Hindlimb muscle (tissue), 1 donor: ENCODE results near the gene PADI4. TPM values are rescaled to one million over a fixed set of nuclear protein-coding genes. Genes with fewer than 3 reads are reported as not detected.
"Not testable (repeated sequence)": the region's sequence is repeated elsewhere in the genome, so short reads cannot be mapped to it uniquely, and the experiment has no call there.

Experiments used
- DNase-seq: peaks from one replicate; pipeline ENCODE4 v3.0.0-alpha.2; 2013
- polyA plus RNA-seq: library from polyadenylated mRNA; unstranded; fragments of 120-200 nt; gene quantifications from one replicate; pipeline ENCODE4 v1.2.1, GENCODE V29; 2013; ENCODE audit not compliant: insufficient read length

The PADI4 gene
- polyA plus RNA-seq, 1 donor: 0.57 TPM

DNA sequence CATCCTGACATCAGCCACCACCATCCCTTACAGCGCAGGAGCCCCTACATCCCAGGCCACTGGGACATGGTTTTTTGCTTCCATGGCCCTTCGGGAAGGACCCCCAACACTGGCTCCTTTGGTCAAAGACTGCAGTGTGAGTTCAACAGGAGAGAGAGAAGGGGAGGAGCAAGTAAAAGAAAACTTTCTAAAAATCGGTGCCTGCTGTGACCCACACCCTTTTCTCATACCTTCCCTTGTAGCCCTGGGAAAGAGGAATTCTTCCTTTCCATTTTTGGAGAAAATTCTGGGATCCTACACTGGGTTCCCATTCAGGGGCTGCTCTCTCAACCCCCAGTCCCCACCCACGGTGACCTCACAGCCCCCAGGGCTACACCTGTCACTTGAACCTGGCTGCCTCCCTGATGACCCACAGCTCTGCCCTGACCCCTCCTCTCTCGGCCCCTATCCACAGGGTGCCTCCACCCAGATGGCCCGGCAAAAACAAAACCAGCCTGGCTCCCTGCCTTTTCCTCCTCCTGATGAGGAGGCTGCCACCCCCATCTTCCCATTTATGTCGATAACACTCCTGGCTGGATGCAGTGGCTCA lies 7.6 kb downstream of the PADI4 start:
- DNase-seq: no peak

DNA sequence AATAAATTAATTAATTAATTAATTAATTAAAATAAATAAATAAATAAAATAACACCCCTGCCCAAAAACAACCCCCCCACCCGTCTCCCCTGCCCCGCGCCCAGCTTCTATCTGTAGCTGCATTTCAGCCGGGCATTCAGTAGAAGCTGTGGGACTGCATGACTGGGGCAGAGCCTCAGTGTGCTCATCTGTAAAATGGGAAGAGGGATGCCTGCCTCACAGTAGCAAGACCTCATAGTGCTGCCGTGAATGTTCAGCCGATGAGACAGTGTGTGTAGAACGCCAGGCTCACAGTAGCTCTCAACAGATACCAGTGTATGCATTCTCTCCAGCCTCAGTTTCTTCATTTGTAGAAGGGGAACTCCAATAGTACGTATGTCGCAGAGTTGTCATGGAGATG lies 8.7 kb downstream of the PADI4 start:
- no peak for DNase-seq

DNA sequence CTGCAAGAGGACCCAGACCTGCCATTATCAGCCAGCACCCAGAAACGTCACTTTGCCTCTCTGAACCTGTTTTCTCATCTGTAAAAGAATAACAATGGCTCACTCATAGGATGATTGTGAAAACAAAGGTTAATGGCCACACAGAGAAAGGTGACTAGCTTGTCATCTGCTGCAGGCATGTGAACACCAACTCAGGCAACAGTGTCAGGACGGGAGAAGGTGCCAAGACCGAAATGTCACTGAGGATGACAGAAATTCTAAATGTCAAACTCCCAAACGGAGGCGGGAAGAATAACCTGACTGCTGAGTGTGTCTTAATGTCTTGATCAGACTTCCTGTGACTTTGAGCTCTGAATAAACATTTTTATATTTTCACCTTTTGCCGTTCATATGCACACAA lies 10.3 kb downstream of the PADI4 start:
- DNase-seq: no peak

DNA sequence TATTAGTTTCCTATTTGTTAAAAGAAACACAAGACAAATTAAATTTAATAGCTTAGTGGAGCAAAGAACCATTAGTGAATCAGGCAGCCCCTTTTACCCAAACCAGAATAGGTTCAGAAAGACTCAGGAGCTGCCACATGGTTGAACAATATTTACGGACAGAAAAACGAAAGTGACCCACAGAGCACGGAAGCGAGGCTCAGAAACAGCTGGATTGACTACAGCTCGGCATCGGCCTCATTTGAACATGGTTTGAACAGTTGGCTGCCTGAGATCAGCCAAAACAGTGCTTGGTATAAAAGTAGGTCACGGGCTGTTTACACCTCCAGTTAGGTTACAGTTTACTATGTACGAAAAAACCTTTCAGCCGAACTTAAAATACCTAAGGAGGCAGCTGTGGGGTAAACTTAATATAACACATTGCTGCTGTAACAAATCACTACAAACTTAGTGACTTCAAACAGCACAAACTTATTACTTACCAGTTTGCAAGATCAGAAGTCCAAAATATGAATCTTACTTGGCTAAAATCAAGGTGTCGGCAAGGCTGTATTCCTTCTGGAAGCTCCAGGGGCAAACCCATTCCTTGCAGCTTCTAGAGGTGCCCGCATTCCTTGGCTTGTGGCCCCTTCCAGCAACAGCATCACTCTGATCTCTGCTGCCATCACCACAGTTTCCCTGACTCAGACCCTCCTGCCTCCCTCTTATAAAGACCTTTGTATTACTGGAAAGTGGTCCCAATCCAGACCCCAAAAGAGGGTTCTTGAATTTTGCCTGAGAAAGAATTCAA lies 11.8 kb downstream of the PADI4 start:
- no peak for DNase-seq

DNA sequence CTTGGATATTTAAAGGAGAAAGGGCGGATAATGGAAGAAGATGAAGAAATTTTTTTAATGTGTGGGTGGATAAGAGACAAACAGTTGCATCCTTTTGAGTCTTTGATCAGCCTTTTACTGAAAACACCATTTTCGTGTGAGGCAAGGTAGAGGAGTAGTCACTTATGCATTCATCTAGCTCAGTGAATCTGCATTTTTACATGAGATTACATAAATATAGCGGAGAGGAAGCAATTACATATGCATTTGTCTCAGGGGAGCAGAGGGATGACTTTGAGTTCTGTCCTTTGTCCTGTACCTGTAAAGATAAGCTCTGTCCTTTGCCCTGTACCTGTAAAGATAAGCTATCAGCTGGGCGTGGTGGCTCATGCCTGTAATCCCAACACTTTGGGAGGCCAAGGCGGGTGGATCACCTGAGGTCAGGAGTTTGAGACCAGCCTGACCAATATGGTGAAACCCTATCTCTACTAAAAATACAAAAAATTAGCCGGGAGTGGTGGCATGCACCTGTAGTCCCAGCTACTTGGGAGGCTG lies 13.9 kb downstream of the PADI4 start:
- not testable (repeated sequence) for DNase-seq

DNA sequence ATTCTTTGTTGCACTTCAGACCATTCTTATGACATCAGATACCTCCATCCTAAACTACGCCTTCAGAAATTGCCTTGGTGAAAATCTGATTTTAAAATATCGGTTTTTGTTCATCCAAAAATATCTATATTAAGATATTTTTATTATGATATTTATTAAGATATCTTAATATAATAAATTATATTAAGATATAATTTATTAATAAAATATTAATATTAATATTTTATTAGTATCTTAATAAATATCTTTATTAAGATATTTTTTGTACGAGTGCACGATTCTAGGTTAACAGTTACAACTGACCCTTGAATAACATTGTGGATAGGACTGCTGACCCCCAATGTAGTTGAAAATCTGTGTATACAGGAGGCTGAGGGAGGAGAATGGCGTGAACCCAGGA lies 20.9 kb downstream of the PADI4 start:
- DNase-seq: no peak

DNA sequence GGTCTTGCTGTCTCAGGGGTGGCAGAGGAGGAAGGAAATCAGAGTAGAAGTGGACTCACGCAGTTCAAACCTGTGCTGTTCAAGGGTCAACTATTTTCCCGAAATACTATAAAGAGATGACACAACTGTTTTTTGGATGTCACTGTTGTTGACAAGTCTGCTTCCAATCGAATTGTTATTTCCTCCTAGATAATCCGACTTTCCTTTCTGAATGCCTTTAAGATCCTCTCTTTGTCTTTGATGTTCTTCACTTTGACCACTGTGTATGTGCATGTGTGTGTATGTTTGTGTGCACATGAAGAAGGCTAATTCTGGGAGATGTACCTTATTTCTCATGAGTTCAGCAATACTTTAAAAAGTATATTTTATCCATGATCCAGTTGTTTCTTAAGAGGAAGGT lies 21.6 kb downstream of the PADI4 start:
- DNase-seq: no peak

DNA sequence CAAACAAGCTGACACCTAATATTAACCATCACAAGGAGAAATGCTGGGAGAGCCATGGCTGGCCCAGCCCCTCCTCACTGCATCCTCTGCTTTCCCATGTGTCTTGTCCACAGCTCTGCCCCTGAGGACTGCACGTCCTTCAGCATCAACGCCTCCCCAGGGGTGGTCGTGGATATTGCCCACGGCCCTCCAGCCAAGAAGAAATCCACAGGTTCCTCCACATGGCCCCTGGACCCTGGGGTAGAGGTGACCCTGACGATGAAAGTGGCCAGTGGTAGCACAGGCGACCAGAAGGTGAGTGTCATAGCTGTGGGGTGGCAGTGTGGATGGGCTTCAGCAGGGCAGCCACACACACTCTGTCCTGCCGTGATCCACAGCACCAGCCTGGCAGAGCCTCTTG lies 22.9 kb downstream of the PADI4 start:
- no peak for DNase-seq

DNA sequence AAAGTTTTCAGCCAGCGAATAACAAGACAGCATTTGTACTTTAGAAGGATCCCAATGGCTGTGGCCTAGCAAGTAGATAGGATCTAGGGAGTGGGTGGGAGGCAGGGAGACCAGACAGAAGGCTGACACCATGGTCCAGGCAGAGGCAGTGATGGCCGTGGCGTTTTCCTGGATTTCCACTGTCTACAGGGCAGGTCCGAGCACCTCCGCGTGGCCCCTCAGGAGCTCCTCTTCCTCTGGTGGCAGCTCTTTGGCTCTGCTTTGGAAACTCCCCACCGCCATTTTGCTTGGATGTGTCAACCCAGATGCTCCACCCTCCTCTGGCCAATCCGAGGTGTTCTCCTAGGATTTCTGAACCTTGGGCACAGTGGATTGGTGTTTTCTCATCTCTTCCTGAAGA lies 25.1 kb downstream of the PADI4 start:
- no peak for DNase-seq

DNA sequence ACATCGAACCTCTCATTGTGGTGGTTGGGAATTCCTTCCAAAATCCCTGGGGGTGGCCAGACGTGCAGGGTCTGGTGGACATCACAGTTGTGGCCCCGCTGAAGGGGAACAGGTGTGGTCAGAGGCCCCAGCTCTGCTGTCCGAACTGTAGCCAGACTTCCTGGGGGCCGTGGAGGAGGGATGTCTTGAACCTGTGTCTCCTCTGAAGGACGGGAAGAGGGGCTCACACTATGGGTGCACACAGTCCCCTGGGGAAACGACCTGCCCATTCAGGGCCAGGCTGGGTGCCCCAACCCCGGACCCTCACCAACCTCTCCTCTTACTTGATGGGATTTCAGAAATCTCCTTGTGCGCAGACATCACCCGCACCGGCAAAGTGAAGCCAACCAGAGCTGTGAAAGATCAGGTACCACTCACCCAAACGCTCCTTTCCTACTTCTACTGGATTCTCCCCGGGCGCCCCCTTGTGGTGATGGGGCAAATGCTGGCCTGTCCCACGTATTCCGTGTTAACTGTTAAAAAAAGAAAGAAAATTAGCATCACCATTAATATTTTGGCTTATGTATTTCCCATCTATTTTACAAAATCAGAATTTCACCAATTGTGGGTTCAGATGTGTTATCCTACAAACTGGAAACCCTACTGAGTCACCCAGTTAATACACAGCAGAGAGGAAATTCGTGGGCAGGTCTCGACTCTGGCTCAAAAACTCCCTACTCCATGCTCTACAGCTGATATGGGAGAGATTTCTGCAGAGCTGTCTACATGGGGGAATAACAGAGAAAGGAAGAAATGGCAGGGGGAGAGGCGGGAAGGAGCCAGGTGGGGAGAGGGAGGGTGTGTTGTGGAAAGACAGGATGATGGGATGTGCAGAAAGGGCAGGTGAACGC lies 28.1 kb downstream of the PADI4 start:
- DNase-seq: peak; percentile 9

DNA sequence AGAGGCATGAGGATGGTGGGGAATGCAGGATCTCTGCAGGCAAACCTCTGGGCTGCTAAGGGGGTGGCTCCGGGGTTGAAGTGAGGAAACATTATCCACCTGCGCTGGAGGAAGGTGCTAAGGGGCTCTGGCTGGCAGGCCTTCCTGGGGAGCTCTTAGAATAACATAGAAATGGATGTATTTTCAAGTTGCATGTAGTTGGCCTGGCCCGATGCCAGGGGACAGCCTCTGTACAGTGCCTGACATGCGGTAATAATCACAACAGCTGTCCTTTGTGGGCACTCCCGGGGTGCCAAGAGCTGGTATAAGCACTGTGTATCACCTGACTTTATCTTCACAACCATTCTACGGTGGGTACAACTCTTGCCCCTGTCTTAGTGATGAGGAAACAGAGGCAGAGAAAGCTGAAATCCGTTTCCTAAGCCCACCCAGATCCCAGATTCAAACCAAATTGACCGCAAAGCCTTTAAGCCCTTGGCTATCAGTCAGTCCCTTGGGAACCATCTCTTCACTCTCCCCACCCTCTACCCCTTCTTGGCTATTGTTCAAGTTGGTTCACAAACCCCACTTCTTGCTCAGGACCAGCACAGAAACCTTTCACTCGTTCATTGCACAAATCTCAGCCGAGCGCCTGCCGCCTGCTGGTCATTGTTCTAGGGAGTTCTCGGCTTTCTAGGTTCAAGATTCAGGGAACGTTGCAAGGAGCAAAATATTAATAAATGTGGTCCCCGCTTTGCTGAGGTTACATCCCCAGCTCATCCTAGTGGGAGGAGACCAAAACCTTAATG lies 30.9 kb downstream of the PADI4 start:
- no peak for DNase-seq

DNA sequence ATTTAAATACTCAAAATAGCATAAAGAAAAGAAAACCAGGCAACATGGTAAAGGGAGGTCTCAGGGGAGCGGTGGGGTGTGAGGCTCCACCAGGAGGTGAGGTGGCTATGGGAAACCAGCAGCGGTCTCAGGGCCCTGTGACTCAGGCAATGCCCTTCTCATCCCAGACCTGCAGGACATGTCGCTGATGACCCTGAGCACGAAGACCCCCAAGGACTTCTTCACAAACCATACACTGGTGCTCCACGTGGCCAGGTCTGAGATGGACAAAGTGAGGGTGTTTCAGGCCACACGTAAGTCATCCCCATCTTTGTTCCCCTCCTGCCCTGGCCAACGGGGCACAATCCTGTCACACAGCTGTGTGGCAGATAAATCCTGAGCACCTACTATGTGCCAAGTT lies 31.5 kb downstream of the PADI4 start:
- no peak for DNase-seq

DNA sequence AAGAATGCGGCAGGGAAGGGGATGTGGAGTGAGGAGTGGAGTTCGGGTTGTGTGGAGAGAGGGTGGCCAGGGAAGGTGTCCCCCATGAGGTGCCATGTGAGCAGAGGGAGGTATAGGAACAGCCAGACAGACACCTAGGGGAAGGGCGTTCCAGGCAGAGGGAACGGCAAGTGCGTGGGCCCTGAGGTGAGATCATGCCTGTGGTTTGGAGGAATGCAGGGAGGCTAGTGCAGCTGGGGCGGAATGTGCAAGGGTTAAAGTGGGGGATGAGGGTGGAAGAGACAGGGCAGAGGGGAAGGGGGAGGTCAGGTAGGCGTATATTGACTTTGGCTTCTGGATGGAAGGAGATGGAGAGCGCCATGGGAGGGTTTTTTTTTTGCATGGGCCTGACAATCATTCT lies 32.4 kb downstream of the PADI4 start:
- DNase-seq: no peak

DNA sequence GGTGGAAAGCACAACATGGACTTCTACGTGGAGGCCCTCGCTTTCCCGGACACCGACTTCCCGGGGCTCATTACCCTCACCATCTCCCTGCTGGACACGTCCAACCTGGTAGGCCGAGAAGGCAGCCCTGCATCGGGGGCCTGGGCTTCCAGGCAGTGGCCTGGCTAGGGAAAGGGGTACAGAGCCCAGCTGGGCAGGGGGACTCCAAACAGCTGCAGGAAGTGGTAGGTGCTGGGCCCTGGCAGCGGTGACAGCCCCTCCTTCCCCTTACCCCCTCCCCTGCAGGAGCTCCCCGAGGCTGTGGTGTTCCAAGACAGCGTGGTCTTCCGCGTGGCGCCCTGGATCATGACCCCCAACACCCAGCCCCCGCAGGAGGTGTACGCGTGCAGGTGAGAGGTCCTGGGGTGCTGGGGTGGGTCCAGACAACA lies 34.0 kb downstream of the PADI4 start:
- no peak for DNase-seq

DNA sequence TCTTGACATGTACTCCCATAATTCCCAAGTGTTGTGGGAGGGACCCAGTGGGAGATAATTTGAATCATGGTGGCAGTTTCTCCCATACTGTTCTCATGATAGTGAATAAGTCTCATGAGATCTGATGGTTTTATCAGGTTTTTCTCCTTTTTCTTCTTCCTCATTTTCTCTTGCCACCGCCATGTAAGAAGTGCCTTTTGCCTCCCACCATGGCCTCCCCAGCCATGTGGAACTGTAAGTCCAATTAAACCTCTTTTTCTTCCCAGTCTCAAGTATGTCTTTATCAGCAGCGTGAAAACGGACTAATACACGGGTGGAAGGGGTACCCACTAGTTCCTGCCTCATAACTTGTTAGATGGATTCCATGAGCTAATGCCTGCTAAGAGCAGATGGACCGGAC lies 37.5 kb downstream of the PADI4 start:
- DNase-seq: not testable (repeated sequence)

DNA sequence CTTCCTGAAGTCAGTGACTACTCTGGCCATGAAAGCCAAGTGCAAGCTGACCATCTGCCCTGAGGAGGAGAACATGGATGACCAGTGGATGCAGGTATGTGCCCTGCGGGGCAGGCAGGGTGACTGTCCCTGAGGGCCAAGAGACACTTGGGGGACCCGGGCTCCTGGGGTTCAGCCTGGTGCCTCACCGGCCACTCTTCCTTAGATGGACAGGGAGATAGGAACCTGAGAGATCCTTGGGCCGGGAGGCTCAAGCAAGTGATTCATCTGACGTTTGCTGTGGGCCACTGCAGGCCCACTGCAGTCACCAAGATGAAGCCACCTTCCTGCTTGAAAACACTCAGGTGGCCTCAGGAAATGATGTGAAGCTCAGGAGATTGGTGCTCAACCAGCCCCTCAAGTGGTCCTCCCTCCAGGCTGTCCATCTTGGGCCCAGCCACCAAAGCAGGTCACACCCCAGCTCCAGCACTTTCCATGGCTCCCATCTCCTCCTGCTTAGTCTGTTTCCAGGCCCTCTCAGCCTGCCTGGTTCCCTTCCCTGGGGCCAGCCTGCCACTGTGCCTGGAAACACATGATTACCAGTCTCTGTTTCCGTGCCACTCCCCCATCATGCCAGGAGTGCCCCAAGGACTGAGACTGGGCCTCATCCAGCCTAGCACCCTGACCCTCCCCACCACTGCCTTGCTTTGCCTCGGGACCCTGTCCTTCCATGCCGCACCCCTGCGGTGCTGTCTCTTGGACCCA lies 38.2 kb downstream of the PADI4 start:
- DNase-seq: no peak

DNA sequence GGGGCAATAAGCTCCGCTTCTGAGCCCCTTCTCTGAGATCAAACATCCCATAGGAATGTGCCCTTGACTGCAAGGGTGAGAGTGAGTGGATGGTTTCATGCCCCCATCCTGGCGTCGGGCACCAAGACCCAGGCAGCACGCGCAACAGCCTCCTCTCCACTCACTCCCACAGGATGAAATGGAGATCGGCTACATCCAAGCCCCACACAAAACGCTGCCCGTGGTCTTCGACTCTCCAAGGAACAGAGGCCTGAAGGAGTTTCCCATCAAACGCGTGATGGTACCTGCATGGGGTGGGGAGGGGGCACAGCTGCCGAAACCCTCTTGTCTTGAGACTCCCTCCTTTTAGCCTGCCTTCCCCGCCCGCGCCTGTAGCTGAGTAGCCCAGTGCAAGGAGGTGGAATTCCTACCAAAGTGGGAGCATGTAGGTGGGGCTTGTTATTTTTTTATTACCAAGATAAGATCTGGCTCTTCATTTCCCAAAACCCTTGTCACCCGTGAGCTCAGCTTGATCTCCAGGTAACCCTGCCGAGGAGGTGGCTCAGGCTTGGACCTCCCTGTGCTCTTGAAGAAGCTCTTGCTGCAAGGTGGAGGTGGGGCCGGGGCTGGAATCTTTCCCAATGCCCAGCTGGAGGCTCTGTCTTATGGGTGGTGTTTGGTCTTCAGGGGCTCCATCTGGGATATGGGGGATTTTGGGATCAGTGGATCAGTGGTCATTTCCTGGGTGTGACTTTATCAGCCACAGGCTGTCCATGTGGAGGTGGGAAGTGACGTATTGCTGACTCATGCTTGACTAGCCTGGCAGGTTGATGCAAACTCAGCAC lies 40.0 kb downstream of the PADI4 start:
- DNase-seq: no peak

DNA sequence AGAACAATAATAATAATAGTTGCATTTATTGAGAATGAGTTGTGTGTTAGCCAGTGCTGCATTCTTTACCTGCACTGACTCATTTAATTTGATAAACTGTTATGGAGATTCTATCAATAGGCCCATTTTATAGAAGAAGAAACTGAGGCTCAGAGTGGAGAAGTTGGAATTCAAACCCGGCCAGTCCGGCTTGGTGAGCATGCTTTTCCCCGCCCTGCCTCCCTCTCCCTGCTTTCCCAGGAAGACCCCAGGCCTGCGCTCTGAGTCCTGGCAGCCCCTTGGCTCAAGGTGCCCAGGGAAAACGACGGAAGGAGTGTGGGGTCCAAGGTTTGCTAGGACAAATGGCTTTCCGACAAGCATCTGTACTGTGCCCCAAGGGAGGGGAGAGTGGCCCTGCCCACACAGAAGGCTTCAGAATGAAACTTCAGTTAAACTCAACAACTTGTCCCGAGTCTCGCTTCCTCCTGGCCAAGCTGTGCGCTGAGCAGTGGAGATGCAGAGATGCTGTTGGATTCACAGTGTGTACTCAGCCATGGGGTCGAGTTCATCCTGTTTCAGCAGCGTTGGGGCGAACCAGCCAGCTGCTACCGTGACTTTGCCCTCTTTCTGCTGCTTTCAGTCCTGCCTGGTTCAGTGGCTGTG lies 40.7 kb downstream of the PADI4 start:
- DNase-seq: no peak

DNA sequence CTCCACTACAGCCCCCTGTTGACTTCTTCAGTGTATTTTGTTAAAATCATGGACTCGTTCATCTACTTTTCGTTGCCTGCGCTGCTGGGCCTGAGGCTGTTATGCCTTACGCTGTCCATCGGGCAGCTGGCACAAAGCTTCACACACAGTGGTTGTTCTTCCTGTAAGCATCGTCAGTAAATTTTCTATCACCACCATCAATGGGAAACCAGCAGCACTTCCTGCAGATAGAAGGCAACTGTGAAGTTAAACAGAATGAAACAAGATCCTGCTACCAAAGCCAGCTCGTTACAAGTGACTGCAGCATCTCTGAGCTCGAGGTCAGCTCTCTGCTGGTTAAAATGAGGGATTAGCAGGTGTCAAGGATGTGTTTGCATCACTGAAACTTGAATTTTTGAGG lies 42.1 kb downstream of the PADI4 start:
- no peak for DNase-seq

DNA sequence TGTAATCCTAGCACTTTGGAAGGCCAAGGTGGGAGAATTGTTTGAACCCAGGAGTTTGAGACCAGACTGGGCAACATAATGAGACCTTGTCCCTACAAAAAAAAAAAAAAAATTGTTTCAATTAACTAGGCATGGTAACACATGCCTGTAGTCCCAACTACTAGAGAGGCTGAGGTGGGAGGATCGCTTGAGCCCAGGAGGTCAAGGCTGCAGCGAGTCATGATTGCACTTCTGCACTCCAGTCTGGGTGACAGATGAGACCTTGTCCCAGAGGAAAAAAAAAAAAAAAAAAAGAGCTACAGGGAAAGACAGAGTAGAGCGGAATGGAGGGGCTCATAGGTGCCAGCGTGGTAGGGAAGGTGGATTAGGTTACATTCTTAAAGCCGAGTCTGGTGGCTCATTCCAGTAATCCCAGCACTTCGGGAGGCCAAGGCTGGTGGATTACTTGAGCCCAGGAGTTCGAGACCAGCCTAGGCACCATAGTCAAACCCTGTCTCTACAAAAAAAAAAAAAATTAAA lies 43.0 kb downstream of the PADI4 start:
- DNase-seq: no peak
